B cell (primary cell): ENCODE results near the gene CHRNA4. TPM values are rescaled to one million over a fixed set of nuclear protein-coding genes. Genes with fewer than 3 reads are reported as not detected.

Experiments used
- ATAC-seq: fragments of 200-7000 bp; cut with Tn5 transposase; one replicate; pipeline ENCODE4 v1.10.0; 2021; ENCODE audit warnings: low read depth, mild to moderate bottlenecking, moderate number of reproducible peaks, moderate library complexity
- CTCF ChIA-PET: fragments of 350-600 bp; sonication (Branson Sonifier 250); formaldehyde crosslinking; loops from one replicate; lab custom pipeline; 2021; ENCODE audit warnings: antibody characterized with exemption, inconsistent platforms; lab: Charles Lee
- POLR2A ChIA-PET: fragments of 350-600 bp; sonication (Branson Sonifier 250); formaldehyde crosslinking; loops from one replicate; lab custom pipeline; 2021; ENCODE audit warnings: antibody characterized with exemption; lab: Charles Lee
- DNase-seq: peaks from one replicate; pipeline ENCODE4 v3.0.0; 2013
- H2AFZ ChIP-seq: 2 replicates; pipeline ENCODE4 v1.6.1; 2012; ENCODE audit warnings: mild to moderate bottlenecking, low read depth, low read length; ENCODE audit not compliant: insufficient read depth, poor library complexity, severe bottlenecking
- H3K27ac ChIP-seq, 2 donors: 1 replicate in 1 of 2; 2 replicates in 1 of 2; pipeline ENCODE4 v1.5.1; 2012 to 2013; ENCODE audit warnings: low read length in 2 of 2, mild to moderate bottlenecking in 2 of 2, moderate library complexity in 1 of 2
- H3K27me3 ChIP-seq, 4 experiments: fragments of 200-600 bp in 1 of 4; sonication (generic) in 1 of 4; replicated peaks in 1 of 4; 1 replicate in 2 of 4; 2 replicates in 2 of 4; pipeline versions ENCODE4 v1.6.1 to v1.7.0; 2013 to 2016; ENCODE audit warnings: low read length in 3 of 4, mild to moderate bottlenecking in 2 of 4, mixed read lengths in 1 of 4, moderate library complexity in 1 of 4; ENCODE audit not compliant: insufficient read depth in 4 of 4, control insufficient read depth in 3 of 4; ENCODE audit errors: control extremely low read depth in 1 of 4
- H3K36me3 ChIP-seq, 2 experiments: replicated peaks in 1 of 2; 1 replicate in 1 of 2; 2 replicates in 1 of 2; pipeline versions ENCODE4 v1.6.1 to v1.7.1; 2013; ENCODE audit warnings: low read length in 1 of 2; ENCODE audit not compliant: insufficient read depth in 2 of 2, control insufficient read depth in 1 of 2; ENCODE audit errors: control extremely low read depth in 1 of 2, extremely low read depth in 1 of 2
- H3K4me1 ChIP-seq, 2 donors: fragments of 200-600 bp in 1 of 2; sonication (generic) in 1 of 2; 1 replicate in 1 of 2; 2 replicates in 1 of 2; pipeline versions ENCODE4 v1.5.1 to v1.6.1; 2013 to 2017; ENCODE audit warnings: low read length in 2 of 2; ENCODE audit not compliant: control insufficient read depth in 2 of 2, insufficient read depth in 2 of 2
- H3K4me2 ChIP-seq: replicated peaks from 2 replicates; pipeline ENCODE3; 2012; ENCODE audit warnings: mild to moderate bottlenecking, low read depth, low read length; ENCODE audit not compliant: poor library complexity, severe bottlenecking
- H3K4me3 ChIP-seq, 5 experiments: fragments of 200-600 bp in 1 of 5; sonication (generic) in 1 of 5; 1 replicate in 3 of 5; 2 replicates in 2 of 5; pipeline versions ENCODE4 v1.5.1 to v1.7.0; 2011 to 2016; ENCODE audit warnings: low read length in 4 of 5, mild to moderate bottlenecking in 4 of 5, low read depth in 2 of 5, control low read depth in 1 of 5, moderate library complexity in 1 of 5; ENCODE audit not compliant: insufficient read depth in 1 of 5; ENCODE audit errors: control extremely low read depth in 1 of 5, extremely low read depth in 1 of 5
- H3K79me2 ChIP-seq: fragments of 200-600 bp; sonication (generic); one replicate; pipeline ENCODE4 v1.6.0; 2016; ENCODE audit warnings: low read length; ENCODE audit not compliant: control insufficient read depth, insufficient read depth
- H3K9ac ChIP-seq: fragments of 200-600 bp; sonication (generic); 2 replicates; pipeline ENCODE4 v1.6.1; 2017; ENCODE audit warnings: mild to moderate bottlenecking, low read length, moderate library complexity
- H3K9me3 ChIP-seq, 3 donors: one replicate each; pipeline versions ENCODE4 v1.6.1 to v1.7.1; 2013; ENCODE audit warnings: low read length in 2 of 3; ENCODE audit not compliant: control insufficient read depth in 2 of 3, insufficient read depth in 1 of 3; ENCODE audit errors: control extremely low read depth in 1 of 3
- H4K20me1 ChIP-seq: 2 replicates; pipeline ENCODE4 v1.6.0; 2012; ENCODE audit warnings: mild to moderate bottlenecking, low read length; ENCODE audit not compliant: insufficient read depth, control insufficient read depth, poor library complexity, severe bottlenecking
- H3K27ac Mint-ChIP-seq: one replicate; pipeline ENCODE4 v1.8.0; 2021; ENCODE audit warnings: mixed read lengths
- H3K27me3 Mint-ChIP-seq: one replicate; pipeline ENCODE4 v1.8.0; 2021; ENCODE audit warnings: mixed read lengths
- H3K4me1 Mint-ChIP-seq: one replicate; pipeline ENCODE4 v1.8.0; 2021; ENCODE audit warnings: mixed read lengths
- H3K4me3 Mint-ChIP-seq: one replicate; pipeline ENCODE4 v1.8.0; 2021; ENCODE audit warnings: mixed read lengths
- H3K9me3 Mint-ChIP-seq: one replicate; pipeline ENCODE4 v1.8.0; 2022; ENCODE audit warnings: mixed read lengths; ENCODE audit not compliant: insufficient read depth
- EZH2 ChIP-seq: IDR thresholded peaks from 2 replicates; pipeline ENCODE4 v1.6.1; 2012; ENCODE audit warnings: borderline replicate concordance, low read depth, mild to moderate bottlenecking, moderate library complexity, low read length; ENCODE audit not compliant: insufficient read depth, poor library complexity, severe bottlenecking
- WGBS: methylation state at CpG from one replicate; pipeline ENCODE4 v1.1.5; 2013; ENCODE audit warnings: missing lambda C conversion rate; ENCODE audit not compliant: insufficient coverage; 5-methylcytosine and 5-hydroxymethylcytosine counted together
- intact Hi-C: fragments of 100-400 bp; cut with micrococcal nuclease; formaldehyde crosslinking; loops from one replicate; pipeline ENCODE4 v1.10.0; 2022
- polyA plus RNA-seq: library from polyadenylated mRNA; depleted of rRNA; stranded (reverse); fragments of >200 nt; gene quantifications from 2 replicates; pipeline ENCODE4 v1.2.3, GENCODE V29; 2012
- total RNA-seq, 2 donors: library from RNA; stranded (reverse); fragments of 120-200 nt in 1 of 2; gene quantifications; 1 replicate in 1 of 2; 2 replicates in 1 of 2; pipeline versions ENCODE4 v1.2.3 to v1.2.4, GENCODE V29; 2013 to 2022
- TF ChIP-seq, protein P1 (sequence below): fragments of 200-600 bp; IDR thresholded peaks from one replicate; pipeline ENCODE4 v1.8.0; 2022; ENCODE audit warnings: antibody characterized with exemption, mild to moderate bottlenecking

The CHRNA4 gene
- total and polyA plus RNA-seq, 2 donors (not counting 1 experiment from before 2014, with no cell fraction given) = not detected

- Histone ChIP-seq H4K20me1 (no peaks in the 10 kb centered on the region), H3K4me1 (no peaks in the 10 kb centered on the region), H3K9ac (no peak overlapping the region), H3K9me3 (peaks cover 0 to 4% (median 0%) of the 10 kb centered on the region in 3 donors), H3K36me3 (no peaks in the 10 kb centered on the region), H3K4me3 (no peak overlapping the region), H3K27ac (no peak overlapping the region), H3K27me3 (no peaks in the 10 kb centered on the region), H3K79me2 (no peaks in the 10 kb centered on the region), H2AFZ (no peak overlapping the region), H3K4me2 (no peak overlapping the region)
- DNase-seq (no peak), ATAC-seq (no peak)
- CTCF ChIA-PET = no interaction called here
- H3K4me1 Mint-ChIP-seq = no peaks in the 10 kb centered on the region
- H3K27me3 Mint-ChIP-seq = no peaks in the 10 kb centered on the region
- no peak overlapping the region for H3K4me3 Mint-ChIP-seq
- WGBS = 85% methylated on average over 24 of the region's 29 CpGs
- TF ChIP-seq, protein P1, sequence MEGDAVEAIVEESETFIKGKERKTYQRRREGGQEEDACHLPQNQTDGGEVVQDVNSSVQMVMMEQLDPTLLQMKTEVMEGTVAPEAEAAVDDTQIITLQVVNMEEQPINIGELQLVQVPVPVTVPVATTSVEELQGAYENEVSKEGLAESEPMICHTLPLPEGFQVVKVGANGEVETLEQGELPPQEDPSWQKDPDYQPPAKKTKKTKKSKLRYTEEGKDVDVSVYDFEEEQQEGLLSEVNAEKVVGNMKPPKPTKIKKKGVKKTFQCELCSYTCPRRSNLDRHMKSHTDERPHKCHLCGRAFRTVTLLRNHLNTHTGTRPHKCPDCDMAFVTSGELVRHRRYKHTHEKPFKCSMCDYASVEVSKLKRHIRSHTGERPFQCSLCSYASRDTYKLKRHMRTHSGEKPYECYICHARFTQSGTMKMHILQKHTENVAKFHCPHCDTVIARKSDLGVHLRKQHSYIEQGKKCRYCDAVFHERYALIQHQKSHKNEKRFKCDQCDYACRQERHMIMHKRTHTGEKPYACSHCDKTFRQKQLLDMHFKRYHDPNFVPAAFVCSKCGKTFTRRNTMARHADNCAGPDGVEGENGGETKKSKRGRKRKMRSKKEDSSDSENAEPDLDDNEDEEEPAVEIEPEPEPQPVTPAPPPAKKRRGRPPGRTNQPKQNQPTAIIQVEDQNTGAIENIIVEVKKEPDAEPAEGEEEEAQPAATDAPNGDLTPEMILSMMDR = no peak
- no peak for TF ChIP-seq EZH2
- no peak overlapping the region for H3K27ac Mint-ChIP-seq
- intact Hi-C loops = no loop called here
- no peaks in the 10 kb centered on the region for H3K9me3 Mint-ChIP-seq
- POLR2A ChIA-PET = no interaction called here
Observed at GRCh38 chr20:63401384-63402110, 40.4 kb upstream of the CHRNA4 start.

GRCh38 chr20:63400486-63401210 is 39.5 kb upstream of the CHRNA4 start:
- no peaks in the 10 kb centered on the region for H3K36me3 ChIP-seq
- no peak for ATAC-seq
- H3K9ac ChIP-seq = no peak overlapping the region
- H3K9me3 Mint-ChIP-seq = no peaks in the 10 kb centered on the region
- WGBS = 89% methylated on average over 44 of the region's 44 CpGs
- no peaks in the 10 kb centered on the region for H3K27me3 Mint-ChIP-seq
- POLR2A ChIA-PET = no interaction called here
- no peak overlapping the region for H3K4me3 ChIP-seq
- H3K79me2 ChIP-seq = no peaks in the 10 kb centered on the region
- no peaks in the 10 kb centered on the region for H4K20me1 ChIP-seq
- CTCF ChIA-PET = no interaction called here
- no peaks in the 10 kb centered on the region for H3K4me1 ChIP-seq
- H2AFZ ChIP-seq = no peak overlapping the region
- intact Hi-C loops = no loop called here
- no peaks in the 10 kb centered on the region for H3K4me1 Mint-ChIP-seq
- H3K27ac Mint-ChIP-seq = no peak overlapping the region
- no peak overlapping the region for H3K4me2 ChIP-seq
- H3K4me3 Mint-ChIP-seq = no peak overlapping the region
- H3K27me3 ChIP-seq = no peaks in the 10 kb centered on the region
- no peak overlapping the region for H3K27ac ChIP-seq
- H3K9me3 ChIP-seq = peaks cover 0 to 4% (median 0%) of the 10 kb centered on the region in 3 donors
- no peak for DNase-seq
- TF ChIP-seq EZH2 = no peak
